Glomerular endothelial cell (primary cell): ENCODE measurements around the gene BSN. TPM values are rescaled to one million over a fixed set of nuclear protein-coding genes. Genes with fewer than 3 reads are reported as not detected.

Source experiments
- DNase-seq: peaks from one replicate; pipeline ENCODE4 v3.0.0-alpha.2; 2011; ENCODE audit warnings: low read depth, low spot score; ENCODE audit errors: extremely low read depth
- total RNA-seq: library from RNA; depleted of rRNA; stranded (reverse); fragments of >200 nt; gene quantifications from 2 replicates; pipeline ENCODE4 v1.2.3, GENCODE V29; 2015

The BSN gene
- total RNA-seq, 1 donor from 2014 or later: 0.29 TPM

GRCh38 chr3:49652903-49653415 is 98.7 kb downstream of the BSN start:
- DNase-seq: no peak

- no peak for DNase-seq
Observed at GRCh38 chr3:49653621-49654020, 99.3 kb downstream of the BSN start.

- no peak for DNase-seq
Observed at GRCh38 chr3:49654176-49654825, 100.0 kb downstream of the BSN start.

DNA sequence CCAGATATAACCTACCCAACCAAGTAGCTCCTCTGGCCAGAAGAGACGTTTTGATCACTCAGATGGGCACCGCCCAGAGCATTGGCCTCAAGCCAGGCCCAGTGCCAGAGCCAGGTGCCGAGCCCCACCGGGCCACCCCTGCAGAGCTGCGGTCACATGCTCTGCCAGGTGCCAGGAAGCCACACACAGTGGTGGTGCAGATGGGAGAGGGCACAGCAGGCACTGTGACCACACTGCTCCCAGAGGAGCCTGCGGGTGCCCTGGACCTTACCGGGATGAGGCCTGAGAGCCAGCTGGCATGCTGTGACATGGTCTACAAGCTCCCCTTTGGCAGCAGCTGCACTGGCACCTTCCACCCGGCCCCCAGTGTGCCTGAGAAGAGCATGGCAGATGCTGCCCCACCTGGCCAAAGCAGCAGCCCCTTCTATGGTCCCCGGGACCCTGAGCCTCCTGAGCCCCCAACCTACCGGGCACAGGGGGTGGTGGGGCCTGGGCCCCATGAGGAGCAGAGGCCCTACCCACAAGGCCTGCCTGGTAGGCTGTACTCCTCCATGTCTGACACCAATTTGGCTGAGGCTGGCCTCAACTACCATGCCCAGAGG is 100.8 kb downstream of the BSN start:
- DNase-seq: no peak

- no peak for DNase-seq
Observed at GRCh38 chr3:49655731-49656285, 101.5 kb downstream of the BSN start.

GRCh38 chr3:49656541-49657112 is 102.3 kb downstream of the BSN start:
- DNase-seq: no peak

GRCh38 chr3:49657208-49657915 is 103.1 kb downstream of the BSN start:
- DNase-seq: no peak

GRCh38 chr3:49658711-49659110 is 104.4 kb downstream of the BSN start:
- DNase-seq: no peak

DNA sequence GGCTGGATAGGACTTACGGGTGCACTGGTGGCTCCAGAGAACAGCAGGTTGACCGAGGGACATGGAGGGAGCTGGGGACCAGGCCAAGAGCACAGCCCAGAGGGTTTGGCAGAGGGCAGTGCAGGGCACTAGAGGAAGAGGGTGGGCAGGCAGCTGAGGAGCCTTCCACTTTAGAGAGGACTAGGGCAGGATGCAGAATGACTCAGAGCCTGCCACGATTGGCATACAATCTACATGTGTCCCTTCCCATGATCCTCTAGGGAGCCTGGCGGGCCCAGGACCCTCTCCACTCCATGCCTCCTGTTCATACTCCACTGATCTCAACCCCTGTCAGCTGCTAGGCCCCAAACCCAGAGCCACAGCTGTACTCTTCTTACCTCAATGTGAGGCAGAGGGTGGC is 105.5 kb downstream of the BSN start:
- no peak for DNase-seq

DNA sequence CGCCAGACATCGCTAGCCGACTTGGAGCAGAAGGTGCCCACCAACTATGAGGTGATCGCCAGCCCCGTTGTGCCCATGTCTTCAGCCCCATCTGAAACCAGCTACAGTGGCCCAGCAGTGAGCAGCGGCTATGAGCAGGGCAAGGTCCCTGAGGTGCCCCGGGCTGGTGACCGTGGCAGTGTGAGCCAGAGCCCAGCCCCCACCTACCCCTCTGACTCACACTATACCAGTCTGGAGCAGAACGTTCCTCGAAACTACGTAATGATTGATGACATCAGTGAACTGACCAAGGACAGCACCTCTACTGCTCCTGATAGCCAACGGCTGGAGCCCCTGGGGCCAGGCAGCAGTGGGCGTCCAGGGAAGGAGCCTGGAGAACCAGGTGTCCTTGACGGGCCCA is 107.0 kb downstream of the BSN start:
- no peak for DNase-seq

- no peak for DNase-seq
Observed at GRCh38 chr3:49662021-49662420, 107.7 kb downstream of the BSN start.

DNA sequence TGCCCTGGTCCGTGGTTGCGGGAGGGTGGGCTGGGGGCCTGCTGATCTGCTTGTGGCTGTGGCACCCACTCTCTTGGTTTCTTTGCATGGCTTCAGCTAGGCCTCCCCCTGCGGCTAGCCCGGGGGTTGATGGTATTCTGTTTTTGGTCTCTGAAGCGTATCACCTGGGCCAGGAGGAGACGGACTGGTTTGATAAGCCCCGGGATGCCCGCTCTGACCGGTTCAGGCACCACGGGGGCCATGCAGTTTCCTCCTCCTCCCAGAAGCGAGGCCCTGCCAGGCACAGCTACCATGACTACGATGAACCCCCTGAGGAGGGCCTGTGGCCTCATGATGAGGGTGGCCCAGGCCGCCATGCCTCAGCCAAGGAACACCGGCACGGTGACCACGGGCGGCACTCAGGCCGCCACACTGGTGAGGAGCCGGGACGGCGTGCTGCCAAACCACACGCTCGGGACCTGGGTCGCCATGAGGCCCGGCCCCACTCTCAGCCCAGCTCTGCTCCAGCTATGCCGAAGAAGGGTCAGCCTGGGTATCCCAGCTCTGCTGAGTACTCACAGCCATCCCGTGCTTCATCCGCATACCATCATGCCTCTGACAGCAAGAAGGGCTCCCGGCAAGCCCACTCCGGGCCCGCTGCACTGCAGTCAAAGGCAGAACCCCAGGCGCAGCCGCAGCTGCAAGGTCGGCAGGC is 108.6 kb downstream of the BSN start:
- no peak for DNase-seq

- DNase-seq: no peak
Observed at GRCh38 chr3:49663831-49664230, 109.6 kb downstream of the BSN start.

DNA sequence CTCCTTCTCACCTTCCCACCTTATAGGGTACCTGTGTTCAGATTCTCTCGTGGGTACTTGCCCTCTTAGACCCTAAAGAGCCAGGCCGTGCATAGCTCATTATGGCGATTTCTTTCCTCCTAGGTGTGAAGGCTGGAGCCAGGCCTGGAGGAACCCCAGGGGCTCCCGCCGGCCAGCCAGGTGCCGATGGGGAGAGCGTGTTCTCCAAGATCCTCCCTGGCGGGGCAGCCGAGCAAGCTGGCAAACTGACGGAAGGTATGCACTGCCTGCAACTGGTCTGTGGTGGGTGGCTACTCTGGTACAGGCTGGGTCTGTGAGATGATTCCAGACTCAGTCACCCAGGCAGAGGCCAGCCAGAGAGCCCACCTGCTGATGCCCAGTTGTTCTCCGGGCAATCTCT is 110.0 kb downstream of the BSN start:
- no peak for DNase-seq

DNA sequence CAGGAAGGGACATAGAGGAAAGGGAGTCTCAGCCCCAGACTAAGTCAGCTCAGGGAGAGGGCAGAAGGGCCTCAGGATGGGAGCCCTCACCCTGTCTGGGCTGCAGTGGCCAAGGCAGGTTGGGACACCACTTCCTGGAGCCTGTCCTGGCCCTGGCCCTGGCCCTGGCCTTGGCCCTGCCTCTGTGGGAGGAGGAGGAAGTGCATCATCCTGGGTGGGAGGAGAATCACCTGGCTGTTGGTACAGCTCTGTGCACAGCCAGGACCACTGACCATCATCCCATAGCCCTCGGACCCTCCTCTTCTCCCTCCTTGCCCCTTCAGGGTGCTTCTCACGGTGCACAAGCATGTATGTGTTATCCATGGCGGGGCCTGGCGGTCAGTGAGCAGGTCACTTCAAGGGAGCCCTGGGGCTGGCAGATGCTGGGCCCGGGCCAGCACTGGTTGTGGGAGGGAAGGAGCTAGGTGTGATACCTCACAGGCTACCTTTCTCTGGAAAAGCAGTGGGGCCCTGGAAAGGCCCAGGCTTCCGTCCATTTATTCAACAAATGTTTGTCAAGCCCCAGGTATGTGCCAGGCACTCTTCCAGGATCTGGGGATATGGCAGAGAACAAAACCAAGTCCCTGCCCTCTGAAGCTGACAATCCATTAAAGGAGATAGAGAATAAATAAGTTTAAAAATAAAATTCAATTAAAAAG is 111.7 kb downstream of the BSN start:
- DNase-seq: no peak

DNA sequence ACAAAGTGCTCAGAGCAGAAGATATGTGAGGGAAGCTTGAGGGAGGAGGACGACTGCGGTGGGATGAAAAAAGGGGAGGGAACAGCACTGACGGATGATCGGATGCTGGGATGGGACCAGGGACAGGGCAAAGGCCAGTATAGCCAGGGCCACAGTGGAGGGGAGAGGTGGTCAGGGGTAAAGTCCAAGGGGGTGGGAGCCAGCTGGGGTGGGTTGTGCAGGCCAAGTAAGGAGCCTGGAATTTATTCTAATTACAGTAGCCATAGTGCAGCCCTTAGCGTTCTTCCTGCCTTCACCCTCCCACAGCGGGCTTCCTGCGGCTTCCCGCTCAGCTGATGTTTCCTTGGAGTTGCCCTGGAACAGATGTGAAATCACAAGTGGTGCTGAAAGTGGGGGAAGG is 112.3 kb downstream of the BSN start:
- DNase-seq: no peak

GRCh38 chr3:49667701-49668413 is 113.6 kb downstream of the BSN start:
- no peak for DNase-seq

DNA sequence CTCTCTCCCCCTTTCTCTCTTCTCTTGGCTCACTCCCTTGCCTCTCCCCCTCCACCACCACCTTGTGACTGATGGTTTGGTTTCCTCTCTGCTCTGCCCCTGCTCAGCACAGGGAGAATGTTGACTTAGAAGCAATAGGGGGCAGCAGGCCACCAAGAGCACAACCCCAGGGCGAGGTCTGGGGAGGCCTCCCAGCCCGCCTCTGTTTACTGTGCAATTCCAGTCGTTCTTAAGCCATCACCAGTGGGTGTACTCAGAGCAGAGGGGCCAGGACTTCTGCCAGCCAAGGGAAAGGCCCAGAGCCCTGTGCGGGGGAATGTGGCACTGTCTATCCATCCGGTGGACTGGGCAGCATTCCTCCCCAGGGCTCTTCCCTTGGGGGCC is 114.1 kb downstream of the BSN start:
- DNase-seq: no peak

- no peak for DNase-seq
Observed at GRCh38 chr3:49668861-49669260, 114.6 kb downstream of the BSN start.

GRCh38 chr3:49669352-49669751 is 115.1 kb downstream of the BSN start:
- DNase-seq: no peak
